ENCODE data around the gene PRKCE.

Gene PRKCE

DNA sequence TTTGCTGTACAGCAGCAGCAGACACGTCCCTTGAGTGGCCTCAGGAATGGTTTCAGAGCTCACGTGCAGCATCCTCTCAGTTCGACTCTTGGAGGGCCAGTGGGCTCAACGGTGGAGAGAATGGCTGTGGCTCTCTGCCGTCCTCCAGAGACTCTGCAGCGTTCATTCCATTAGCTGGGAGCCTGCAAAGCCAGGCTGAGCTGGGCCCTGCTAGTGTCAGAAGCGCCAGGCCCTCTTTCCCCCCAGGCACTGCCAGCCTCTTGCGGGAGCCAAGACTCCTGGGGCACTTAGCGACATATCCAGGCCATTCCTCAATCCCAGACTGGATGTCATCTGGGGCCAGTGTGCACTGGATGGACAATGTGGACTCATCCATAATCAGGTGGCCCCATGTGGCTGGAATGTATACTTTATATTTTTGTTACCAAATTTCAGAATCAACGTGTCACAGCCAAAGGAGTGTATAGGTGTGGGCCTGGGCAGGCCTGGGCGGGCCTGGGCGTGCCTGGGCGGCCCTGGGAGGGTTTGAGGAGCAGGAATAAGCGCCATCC lies 520.6 kb downstream of the PRKCE start:
- Histone ChIP-seq H3K4me1 (ENCODE audit: control insufficient read depth, insufficient read depth, low read length) (peaks cover 28% of the 10 kb centered on the region), H3K36me3 (ENCODE audit: control insufficient read depth, insufficient read depth, low read length) (no peaks in the 10 kb centered on the region), H3K4me3 (ENCODE audit: insufficient read depth, low read depth, low read length) (no peak overlapping the region), H3K9me3 (ENCODE audit: control insufficient read depth, low read length) (no peaks in the 10 kb centered on the region), H3K27me3 (ENCODE audit: control insufficient read depth, insufficient read depth, low read length, poor library complexity, severe bottlenecking) (no peaks in the 10 kb centered on the region), H3K27ac (ENCODE audit: insufficient read depth, low read depth, low read length, poor library complexity, severe bottlenecking) (no peak overlapping the region)
- 92 to 93% methylated on average over 14 of the region's 14 CpGs for WGBS, 2 experiments

DNA sequence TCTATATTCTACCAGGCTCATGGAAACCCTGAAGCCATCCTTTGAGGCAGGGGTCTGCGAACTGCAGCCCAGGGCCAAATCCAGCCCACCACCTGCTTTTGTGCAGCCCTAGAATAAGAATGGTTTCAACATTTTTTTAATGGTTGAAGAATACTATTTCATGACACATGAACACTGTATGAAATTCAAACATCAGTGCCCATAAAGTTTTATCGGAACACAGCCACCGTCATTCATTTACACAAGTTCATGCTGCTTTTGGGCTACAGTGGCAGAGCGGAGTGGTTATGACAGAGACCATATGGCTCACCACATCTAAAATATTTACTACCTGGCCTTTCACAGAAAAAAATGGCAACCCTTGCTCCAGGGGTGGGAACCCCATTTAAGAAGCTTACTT lies 521.6 kb downstream of the PRKCE start:
- no peak overlapping the region for H3K27ac ChIP-seq (ENCODE audit: insufficient read depth, low read depth, low read length, poor library complexity, severe bottlenecking)
- peaks cover 28% of the 10 kb centered on the region for H3K4me1 ChIP-seq (ENCODE audit: control insufficient read depth, insufficient read depth, low read length)
- no peaks in the 10 kb centered on the region for H3K36me3 ChIP-seq (ENCODE audit: control insufficient read depth, insufficient read depth, low read length)
- 92 to 93% methylated on average over 4 of the region's 4 CpGs for WGBS, 2 experiments
- no peaks in the 10 kb centered on the region for H3K27me3 ChIP-seq (ENCODE audit: control insufficient read depth, insufficient read depth, low read length, poor library complexity, severe bottlenecking)
- H3K9me3 ChIP-seq (ENCODE audit: control insufficient read depth, low read length) = no peaks in the 10 kb centered on the region
- H3K4me3 ChIP-seq (ENCODE audit: insufficient read depth, low read depth, low read length) = no peak overlapping the region

- Histone ChIP-seq H3K27ac (ENCODE audit: insufficient read depth, low read depth, low read length, poor library complexity, severe bottlenecking) (no peak overlapping the region), H3K4me1 (ENCODE audit: control insufficient read depth, insufficient read depth, low read length) (peaks cover 27% of the 10 kb centered on the region), H3K36me3 (ENCODE audit: control insufficient read depth, insufficient read depth, low read length) (no peaks in the 10 kb centered on the region), H3K27me3 (ENCODE audit: control insufficient read depth, insufficient read depth, low read length, poor library complexity, severe bottlenecking) (no peaks in the 10 kb centered on the region), H3K9me3 (ENCODE audit: control insufficient read depth, low read length) (no peaks in the 10 kb centered on the region), H3K4me3 (ENCODE audit: insufficient read depth, low read depth, low read length) (no peak overlapping the region)
- WGBS, 2 experiments = 84 to 87% methylated on average over 7 of the region's 7 CpGs
Measured at GRCh38 chr2:46173636-46174250, 522.3 kb downstream of the PRKCE start.

DNA sequence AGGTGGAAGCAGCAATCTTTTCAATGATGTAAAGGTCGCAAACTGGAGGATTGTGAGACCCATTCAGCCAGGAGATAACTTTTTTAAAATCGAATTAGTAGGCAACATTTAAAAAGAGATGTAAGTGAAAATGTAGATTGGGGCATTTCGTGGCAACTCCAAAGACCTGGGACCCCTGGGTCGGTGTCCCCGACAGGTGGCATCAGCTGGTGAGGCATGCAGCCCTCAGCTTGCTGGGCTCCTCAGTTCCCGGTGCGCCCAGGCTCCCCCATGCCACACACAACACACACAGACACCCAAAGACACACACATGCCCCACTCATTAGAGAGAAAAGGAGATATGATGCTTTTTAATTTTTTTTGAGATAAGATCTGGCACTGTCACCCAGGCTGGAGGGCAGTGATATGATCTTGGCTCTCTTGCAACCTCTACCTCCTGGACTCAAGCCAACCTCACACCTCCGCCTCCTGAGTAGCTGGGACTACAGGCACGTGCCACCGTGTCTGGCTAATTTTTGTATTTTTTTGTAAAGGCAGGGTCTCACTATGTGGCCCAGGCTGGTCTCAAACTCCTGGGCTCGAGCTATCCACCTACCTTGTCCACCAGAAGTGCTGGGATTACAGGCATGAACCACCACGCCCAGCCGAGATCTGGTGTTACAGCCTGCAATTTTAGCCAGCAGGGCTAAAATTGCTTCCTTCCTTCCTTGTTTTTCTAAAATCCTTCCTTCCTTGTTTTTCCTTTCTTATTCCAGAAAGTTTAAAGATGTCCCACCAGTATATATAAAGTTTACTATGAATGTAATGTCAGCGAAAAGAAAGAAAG lies 523.1 kb downstream of the PRKCE start:
- 86 to 88% methylated on average over 13 to 14 of the region's 14 CpGs for WGBS, 2 experiments
- Histone ChIP-seq H3K4me3 (ENCODE audit: insufficient read depth, low read depth, low read length) (no peak overlapping the region), H3K27me3 (ENCODE audit: control insufficient read depth, insufficient read depth, low read length, poor library complexity, severe bottlenecking) (no peaks in the 10 kb centered on the region), H3K9me3 (ENCODE audit: control insufficient read depth, low read length) (no peaks in the 10 kb centered on the region), H3K4me1 (ENCODE audit: control insufficient read depth, insufficient read depth, low read length) (peaks cover 20% of the 10 kb centered on the region), H3K27ac (ENCODE audit: insufficient read depth, low read depth, low read length, poor library complexity, severe bottlenecking) (no peak overlapping the region), H3K36me3 (ENCODE audit: control insufficient read depth, insufficient read depth, low read length) (no peaks in the 10 kb centered on the region)

DNA sequence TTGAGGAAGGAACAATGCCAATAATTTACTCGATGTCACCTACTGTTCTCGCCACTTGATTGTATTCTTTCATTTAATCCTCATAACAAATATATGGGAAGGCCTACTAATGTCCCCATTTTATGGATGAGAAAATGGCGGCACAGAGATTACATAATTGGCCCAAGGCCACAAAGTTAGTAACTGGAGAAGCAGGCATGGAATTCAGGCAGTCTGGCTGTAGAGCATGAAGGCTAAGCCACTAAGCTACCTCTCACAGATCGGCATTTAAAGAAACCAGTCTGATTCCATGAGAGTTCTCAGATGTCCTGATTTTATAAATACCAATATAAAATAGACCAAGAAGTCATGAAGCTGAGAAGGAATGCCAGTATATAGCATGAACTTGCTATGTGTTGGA lies 523.9 kb downstream of the PRKCE start:
- no peaks in the 10 kb centered on the region for H3K9me3 ChIP-seq (ENCODE audit: control insufficient read depth, low read length)
- 93 to 98% methylated on average over 4 of the region's 4 CpGs for WGBS, 2 experiments
- no peaks in the 10 kb centered on the region for H3K27me3 ChIP-seq (ENCODE audit: control insufficient read depth, insufficient read depth, low read length, poor library complexity, severe bottlenecking)
- no peak overlapping the region for H3K27ac ChIP-seq (ENCODE audit: insufficient read depth, low read depth, low read length, poor library complexity, severe bottlenecking)
- H3K36me3 ChIP-seq (ENCODE audit: control insufficient read depth, insufficient read depth, low read length) = no peaks in the 10 kb centered on the region
- no peak overlapping the region for H3K4me3 ChIP-seq (ENCODE audit: insufficient read depth, low read depth, low read length)
- H3K4me1 ChIP-seq (ENCODE audit: control insufficient read depth, insufficient read depth, low read length) = peaks cover 20% of the 10 kb centered on the region

DNA sequence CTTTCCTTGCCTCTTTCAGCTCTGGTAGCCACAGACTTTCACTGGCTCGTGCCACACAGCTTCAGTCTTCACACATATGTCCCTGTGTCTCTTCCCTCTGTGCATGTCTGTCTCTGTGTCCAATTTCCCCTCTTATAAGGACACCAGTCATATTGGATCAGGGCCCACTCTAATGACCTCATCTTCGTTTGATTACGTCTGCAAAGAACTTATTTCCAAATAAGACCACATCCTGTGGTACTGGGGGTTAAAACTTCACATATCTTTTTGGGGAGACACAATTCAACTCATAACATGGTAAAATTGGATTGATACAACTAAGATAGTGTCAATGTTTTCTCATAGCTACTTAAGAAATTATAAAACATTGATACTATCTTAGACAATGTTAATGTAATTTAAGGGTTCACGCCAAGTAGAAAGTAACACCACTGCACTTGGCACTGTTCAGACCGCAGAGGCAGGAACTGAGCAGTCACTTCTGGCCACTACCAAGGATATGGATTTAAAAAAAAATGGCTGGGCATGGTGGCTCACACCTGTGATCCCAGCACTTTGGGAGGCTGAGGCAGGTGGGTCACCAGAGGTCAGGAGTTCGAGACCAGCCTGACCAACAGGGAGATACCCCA lies 526.1 kb downstream of the PRKCE start:
- no peak overlapping the region for H3K27ac ChIP-seq (ENCODE audit: insufficient read depth, low read depth, low read length, poor library complexity, severe bottlenecking)
- peaks cover 4% of the 10 kb centered on the region for H3K4me1 ChIP-seq (ENCODE audit: control insufficient read depth, insufficient read depth, low read length)
- H3K27me3 ChIP-seq (ENCODE audit: control insufficient read depth, insufficient read depth, low read length, poor library complexity, severe bottlenecking) = no peaks in the 10 kb centered on the region
- H3K9me3 ChIP-seq (ENCODE audit: control insufficient read depth, low read length) = no peaks in the 10 kb centered on the region
- H3K4me3 ChIP-seq (ENCODE audit: insufficient read depth, low read depth, low read length) = no peak overlapping the region
- H3K36me3 ChIP-seq (ENCODE audit: control insufficient read depth, insufficient read depth, low read length) = no peaks in the 10 kb centered on the region
- 93 to 95% methylated on average over 6 of the region's 6 CpGs for WGBS, 2 experiments

GRCh38 chr2:46179037-46179621 lies 527.7 kb downstream of the PRKCE start:
- H3K36me3 ChIP-seq (ENCODE audit: control insufficient read depth, insufficient read depth, low read length) = no peaks in the 10 kb centered on the region
- no peak overlapping the region for H3K27ac ChIP-seq (ENCODE audit: insufficient read depth, low read depth, low read length, poor library complexity, severe bottlenecking)
- H3K4me3 ChIP-seq (ENCODE audit: insufficient read depth, low read depth, low read length) = no peak overlapping the region
- H3K9me3 ChIP-seq (ENCODE audit: control insufficient read depth, low read length) = no peaks in the 10 kb centered on the region
- WGBS, 2 experiments = 86 to 88% methylated on average over 6 of the region's 6 CpGs
- peaks cover under 1% of the 10 kb centered on the region for H3K4me1 ChIP-seq (ENCODE audit: control insufficient read depth, insufficient read depth, low read length)
- no peaks in the 10 kb centered on the region for H3K27me3 ChIP-seq (ENCODE audit: control insufficient read depth, insufficient read depth, low read length, poor library complexity, severe bottlenecking)

GRCh38 chr2:46180189-46180588 lies 528.7 kb downstream of the PRKCE start:
- H3K27me3 ChIP-seq (ENCODE audit: control insufficient read depth, insufficient read depth, low read length, poor library complexity, severe bottlenecking) = no peaks in the 10 kb centered on the region
- H3K4me1 ChIP-seq (ENCODE audit: control insufficient read depth, insufficient read depth, low read length) = no peaks in the 10 kb centered on the region
- H3K9me3 ChIP-seq (ENCODE audit: control insufficient read depth, low read length) = no peaks in the 10 kb centered on the region
- no peak overlapping the region for H3K4me3 ChIP-seq (ENCODE audit: insufficient read depth, low read depth, low read length)
- 96 to 98% methylated on average over 2 of the region's 2 CpGs for WGBS, 2 experiments
- H3K27ac ChIP-seq (ENCODE audit: insufficient read depth, low read depth, low read length, poor library complexity, severe bottlenecking) = no peak overlapping the region
- H3K36me3 ChIP-seq (ENCODE audit: control insufficient read depth, insufficient read depth, low read length) = no peaks in the 10 kb centered on the region

DNA sequence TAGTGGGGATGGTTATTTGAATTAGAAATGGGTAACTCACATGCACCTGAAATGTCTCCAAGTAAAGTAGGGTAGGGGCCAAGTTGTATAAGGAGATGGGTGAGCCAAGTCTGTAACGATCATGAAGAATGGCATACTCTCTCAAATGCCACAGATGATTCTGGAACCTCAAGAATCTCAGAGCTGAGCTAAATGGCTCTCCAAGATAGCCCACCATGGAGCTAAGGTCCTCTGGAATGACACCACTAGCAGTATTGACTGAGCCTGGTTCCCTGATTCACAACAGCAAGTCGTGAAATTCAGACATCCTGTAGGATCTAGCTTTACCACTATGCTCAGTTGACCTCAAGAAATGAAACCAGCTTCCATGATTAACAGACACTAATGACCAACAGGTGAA lies 529.8 kb downstream of the PRKCE start:
- H3K36me3 ChIP-seq (ENCODE audit: control insufficient read depth, insufficient read depth, low read length) = no peaks in the 10 kb centered on the region
- no peaks in the 10 kb centered on the region for H3K27me3 ChIP-seq (ENCODE audit: control insufficient read depth, insufficient read depth, low read length, poor library complexity, severe bottlenecking)
- H3K4me1 ChIP-seq (ENCODE audit: control insufficient read depth, insufficient read depth, low read length) = no peaks in the 10 kb centered on the region
- H3K9me3 ChIP-seq (ENCODE audit: control insufficient read depth, low read length) = no peaks in the 10 kb centered on the region
- no peak overlapping the region for H3K4me3 ChIP-seq (ENCODE audit: insufficient read depth, low read depth, low read length)
- 87 to 95% methylated on average over 2 of the region's 2 CpGs for WGBS, 2 experiments
- no peak overlapping the region for H3K27ac ChIP-seq (ENCODE audit: insufficient read depth, low read depth, low read length, poor library complexity, severe bottlenecking)

All from ectodermal cell (in vitro differentiated cells).